HEK293T (cell line): ENCODE results near the gene MSH2.

Source experiments
- BHLHE40 ChIP-seq: fragments of 450-650 bp; IDR thresholded peaks from 2 replicates; pipeline ENCODE4 v1.6.1; 2016; ENCODE audit warnings: mild to moderate bottlenecking, moderate library complexity, borderline replicate concordance
- ELF4 ChIP-seq: fragments of 450-650 bp; IDR thresholded peaks from 2 replicates; pipeline ENCODE4 v1.6.1; 2017; ENCODE audit warnings: antibody characterized with exemption
- FOXA1 ChIP-seq: fragments of 450-650 bp; IDR thresholded peaks from 2 replicates; pipeline ENCODE4 v1.6.1; 2016; ENCODE audit warnings: mild to moderate bottlenecking
- FOXK2 ChIP-seq: fragments of 450-650 bp; IDR thresholded peaks from 2 replicates; pipeline ENCODE4 v1.6.1; 2016; ENCODE audit warnings: mild to moderate bottlenecking
- FOXM1 ChIP-seq: fragments of 450-650 bp; IDR thresholded peaks from 2 replicates; pipeline ENCODE4 v1.6.1; 2017; ENCODE audit warnings: mild to moderate bottlenecking, borderline replicate concordance
- HDGF ChIP-seq: fragments of 450-650 bp; IDR thresholded peaks from 2 replicates; pipeline ENCODE4 v1.6.1; 2017; ENCODE audit warnings: antibody characterized with exemption, borderline replicate concordance
- L3MBTL2 ChIP-seq: fragments of 450-650 bp; conservative IDR thresholded peaks from 2 replicates; pipeline ENCODE4 v1.6.1; 2016; ENCODE audit warnings: mild to moderate bottlenecking
- LEF1 ChIP-seq: fragments of 450-650 bp; IDR thresholded peaks from 2 replicates; pipeline ENCODE4 v1.6.1; 2017; ENCODE audit warnings: mild to moderate bottlenecking, borderline replicate concordance
- NFRKB ChIP-seq: fragments of 450-650 bp; IDR thresholded peaks from 2 replicates; pipeline ENCODE4 v1.6.1; 2016; ENCODE audit warnings: mild to moderate bottlenecking, moderate library complexity
- PKNOX1 ChIP-seq: fragments of 450-650 bp; IDR thresholded peaks from 2 replicates; pipeline ENCODE4 v1.6.1; 2016
- SP1 ChIP-seq: fragments of 450-650 bp; IDR thresholded peaks from 2 replicates; pipeline ENCODE4 v1.6.1; 2017
- SUZ12 ChIP-seq: fragments of 450-650 bp; IDR thresholded peaks from 2 replicates; pipeline ENCODE4 v1.6.1; 2016; ENCODE audit warnings: mild to moderate bottlenecking
- TARDBP ChIP-seq: fragments of 450-650 bp; IDR thresholded peaks from 2 replicates; pipeline ENCODE4 v1.6.1; 2016
- ZNF384 ChIP-seq: fragments of 450-650 bp; IDR thresholded peaks from 2 replicates; pipeline ENCODE4 v1.6.1; 2016

GRCh38 chr2:47485751-47486300 lies 82.9 kb downstream of the MSH2 start:
- no peak for TF ChIP-seq SP1
- TF ChIP-seq FOXK2 = no peak
- no peak for TF ChIP-seq NFRKB
- TF ChIP-seq BHLHE40 = no peak
- no peak for TF ChIP-seq SUZ12
- TF ChIP-seq ELF4 = no peak
- no peak for TF ChIP-seq FOXM1
- no peak for TF ChIP-seq L3MBTL2
- TF ChIP-seq LEF1 = no peak
- TF ChIP-seq TARDBP = no peak
- no peak for TF ChIP-seq FOXA1
- no peak for TF ChIP-seq ZNF384
- TF ChIP-seq PKNOX1 = no peak
- TF ChIP-seq HDGF = no peak
